Vagina (tissue), 2 donors: ENCODE results near the gene NFIB. TPM values are rescaled to one million over a fixed set of nuclear protein-coding genes. Genes with fewer than 3 reads are reported as not detected.

Source experiments
- DNase-seq, 2 donors: peaks; one replicate each; pipeline ENCODE4 v3.0.0-alpha.2; 2017; ENCODE audit errors: extremely low spot score in 2 of 2
- H3K27ac ChIP-seq: fragments of 200-600 bp; sonication (generic); one replicate; pipeline ENCODE4 v1.5.1; 2019
- H3K27me3 ChIP-seq: fragments of 200-600 bp; sonication (generic); one replicate; pipeline ENCODE4 v1.5.1; 2019
- H3K36me3 ChIP-seq, 2 donors: fragments of 200-600 bp; sonication (generic); one replicate each; pipeline ENCODE4 v1.5.1; 2017 to 2019
- H3K4me1 ChIP-seq: fragments of 200-600 bp; sonication (generic); one replicate; pipeline ENCODE4 v1.5.1; 2019
- H3K4me3 ChIP-seq, 2 donors: fragments of 200-600 bp; sonication (generic); 1 replicate in 1 of 2; 2 replicates in 1 of 2; pipeline ENCODE4 v1.5.1; 2016 to 2019
- H3K9me3 ChIP-seq: fragments of 200-600 bp; sonication (generic); one replicate; pipeline ENCODE4 v1.5.1; 2019
- POLR2A ChIP-seq, 2 donors: fragments of 450-650 bp; IDR thresholded peaks; one replicate each; pipeline ENCODE4 v1.6.1; 2017; ENCODE audit warnings: antibody characterized with exemption in 2 of 2, mild to moderate bottlenecking in 2 of 2, moderate library complexity in 2 of 2
- POLR2AphosphoS5 ChIP-seq, 2 donors: sonication (generic); formaldehyde crosslinking; IDR thresholded peaks; one replicate each; pipeline ENCODE4 v1.9.0; 2017; ENCODE audit warnings: antibody characterized with exemption in 2 of 2, mild to moderate bottlenecking in 2 of 2, low read depth in 1 of 2; ENCODE audit not compliant: insufficient read depth in 1 of 2
- intact Hi-C: fragments of 100-400 bp; cut with DNase I; formaldehyde crosslinking; loops from one replicate; pipeline ENCODE4 v1.15.1; 2023
- total RNA-seq: library from RNA; depleted of rRNA; stranded (reverse); fragments of >200 nt; gene quantifications from one replicate; pipeline ENCODE4 v1.2.3, GENCODE V29; 2016
- TF ChIP-seq, protein P1 (sequence below), 3 experiments: fragments of 450-650 bp in 2 of 3; fragments of 200-600 bp in 1 of 3; sonication (generic) in 1 of 3; IDR thresholded peaks; one replicate each; pipeline ENCODE4 v1.5.1; 2017 to 2019; ENCODE audit warnings: antibody characterized with exemption in 3 of 3, mild to moderate bottlenecking in 2 of 3, moderate library complexity in 2 of 3

NFIB gene
- total RNA-seq, 1 donor from 2014 or later = 73.4 TPM

DNA sequence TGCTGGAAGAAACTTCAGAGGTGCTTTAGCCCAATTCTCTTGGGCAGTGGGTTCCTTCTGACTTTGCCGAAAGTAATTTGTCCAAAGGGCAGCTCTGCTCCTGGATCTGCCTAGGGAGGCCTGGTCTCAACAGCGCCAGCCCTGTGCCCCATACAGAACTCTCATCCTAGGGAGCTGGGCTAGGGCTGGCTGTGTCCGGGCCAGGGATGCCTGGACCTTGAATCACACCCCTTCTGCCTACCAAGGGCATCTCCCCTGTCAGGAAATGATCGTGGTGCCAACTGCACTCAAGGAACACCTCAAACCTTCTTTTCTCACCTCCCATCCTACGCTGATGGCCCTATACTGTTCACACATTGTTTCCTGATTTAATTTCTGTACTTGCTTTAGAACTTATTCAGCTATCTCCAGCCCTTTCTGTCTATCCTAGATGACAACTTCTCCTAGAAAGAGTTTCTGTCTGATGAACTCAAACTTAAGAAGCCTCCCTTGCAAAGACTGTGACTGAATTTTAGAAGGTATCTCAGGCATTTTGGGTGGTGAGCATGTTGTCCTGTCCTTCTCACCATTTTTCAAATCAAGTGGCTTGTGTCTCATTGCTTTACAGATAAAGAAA is 37.4 kb upstream of the NFIB start:
- Histone ChIP-seq H3K36me3 (no peaks in the 10 kb centered on the region), H3K4me3 (no peak overlapping the region), H3K27ac (peak overlapping the region; percentile 59), H3K4me1 (peaks cover 51% of the 10 kb centered on the region), H3K27me3 (peaks cover 5% of the 10 kb centered on the region), H3K9me3 (no peaks in the 10 kb centered on the region)
- no peak for TF ChIP-seq POLR2AphosphoS5 (IDR thresholded peaks at IDR 0.05; ENCODE audit: insufficient read depth in 1 of 2, low read depth in 1 of 2)
- DNase-seq = no peak
- intact Hi-C loops = loop anchor here (10.0 kb wide), 1 partner anchor 927 kb away; no protein-coding TSS in a partner anchor

DNA sequence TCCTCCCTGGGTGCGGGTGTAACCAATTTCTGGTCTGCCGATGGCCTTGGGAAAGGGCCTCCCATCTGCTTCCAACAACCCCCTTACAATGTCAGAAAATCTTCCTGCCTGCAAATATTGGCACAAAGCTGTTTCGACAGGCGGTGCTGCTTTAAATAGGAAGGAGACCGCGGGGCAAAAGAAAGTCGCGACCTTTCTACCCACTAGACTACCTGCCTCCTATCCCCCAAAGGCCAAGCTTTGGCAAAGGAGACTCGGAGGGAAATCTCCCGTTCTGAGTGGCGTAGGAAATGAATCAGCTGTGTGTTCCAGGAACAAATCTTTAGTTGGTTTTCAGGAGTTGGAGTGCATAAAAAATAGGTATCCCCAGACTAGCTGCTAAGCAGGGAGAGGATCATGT is 36.8 kb upstream of the NFIB start:
- DNase-seq = no peak
- Histone ChIP-seq H3K27me3 (peaks cover 5% of the 10 kb centered on the region), H3K4me1 (peaks cover 53% of the 10 kb centered on the region), H3K4me3 (peak overlapping the region in 1 of 2 donors; percentile 2), H3K27ac (peak overlapping the region; percentile 59), H3K36me3 (no peaks in the 10 kb centered on the region), H3K9me3 (no peaks in the 10 kb centered on the region)
- intact Hi-C loops = loop anchor here (10.0 kb wide), 1 partner anchor 926 kb away; no protein-coding TSS in a partner anchor
- TF ChIP-seq POLR2AphosphoS5 (IDR thresholded peaks at IDR 0.05; ENCODE audit: insufficient read depth in 1 of 2, low read depth in 1 of 2) (no peak), POLR2A (IDR thresholded peaks at IDR 0.05) (no peak)
- TF ChIP-seq, protein P1, sequence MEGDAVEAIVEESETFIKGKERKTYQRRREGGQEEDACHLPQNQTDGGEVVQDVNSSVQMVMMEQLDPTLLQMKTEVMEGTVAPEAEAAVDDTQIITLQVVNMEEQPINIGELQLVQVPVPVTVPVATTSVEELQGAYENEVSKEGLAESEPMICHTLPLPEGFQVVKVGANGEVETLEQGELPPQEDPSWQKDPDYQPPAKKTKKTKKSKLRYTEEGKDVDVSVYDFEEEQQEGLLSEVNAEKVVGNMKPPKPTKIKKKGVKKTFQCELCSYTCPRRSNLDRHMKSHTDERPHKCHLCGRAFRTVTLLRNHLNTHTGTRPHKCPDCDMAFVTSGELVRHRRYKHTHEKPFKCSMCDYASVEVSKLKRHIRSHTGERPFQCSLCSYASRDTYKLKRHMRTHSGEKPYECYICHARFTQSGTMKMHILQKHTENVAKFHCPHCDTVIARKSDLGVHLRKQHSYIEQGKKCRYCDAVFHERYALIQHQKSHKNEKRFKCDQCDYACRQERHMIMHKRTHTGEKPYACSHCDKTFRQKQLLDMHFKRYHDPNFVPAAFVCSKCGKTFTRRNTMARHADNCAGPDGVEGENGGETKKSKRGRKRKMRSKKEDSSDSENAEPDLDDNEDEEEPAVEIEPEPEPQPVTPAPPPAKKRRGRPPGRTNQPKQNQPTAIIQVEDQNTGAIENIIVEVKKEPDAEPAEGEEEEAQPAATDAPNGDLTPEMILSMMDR (IDR thresholded peaks at IDR 0.05) = no peak

DNA sequence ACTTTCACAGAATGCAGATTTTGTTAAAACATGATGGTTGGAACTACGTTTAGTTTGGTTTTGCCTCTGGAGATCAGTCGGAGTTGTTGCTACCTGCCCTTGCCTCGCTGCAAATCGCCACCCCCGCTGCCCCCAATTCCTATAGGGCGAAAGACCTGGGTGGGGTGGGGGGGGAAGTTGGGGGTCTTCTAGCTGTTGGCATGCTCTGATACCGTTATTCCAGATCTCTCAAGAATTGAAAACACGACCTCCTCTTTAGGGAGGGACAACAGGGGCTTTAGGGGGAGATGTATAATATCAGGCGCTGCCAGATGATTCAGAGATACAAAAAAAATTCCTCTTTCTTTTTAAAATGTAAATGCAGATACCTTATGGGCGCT is 36.4 kb upstream of the NFIB start:
- no peak for DNase-seq
- Histone ChIP-seq H3K27ac (peak overlapping the region; percentile 59), H3K36me3 (no peaks in the 10 kb centered on the region), H3K4me3 (peak overlapping the region; percentile 42 to 50), H3K9me3 (no peaks in the 10 kb centered on the region), H3K27me3 (peaks cover 5% of the 10 kb centered on the region), H3K4me1 (peaks cover 53% of the 10 kb centered on the region)
- intact Hi-C loops = loop anchor here (10.0 kb wide), 1 partner anchor 926 kb away; no protein-coding TSS in a partner anchor
- TF ChIP-seq POLR2AphosphoS5 (IDR thresholded peaks at IDR 0.05; ENCODE audit: insufficient read depth in 1 of 2, low read depth in 1 of 2) (no peak), POLR2A (IDR thresholded peaks at IDR 0.05) (no peak)
- TF ChIP-seq, protein P1 (IDR thresholded peaks at IDR 0.05) = no peak

DNA sequence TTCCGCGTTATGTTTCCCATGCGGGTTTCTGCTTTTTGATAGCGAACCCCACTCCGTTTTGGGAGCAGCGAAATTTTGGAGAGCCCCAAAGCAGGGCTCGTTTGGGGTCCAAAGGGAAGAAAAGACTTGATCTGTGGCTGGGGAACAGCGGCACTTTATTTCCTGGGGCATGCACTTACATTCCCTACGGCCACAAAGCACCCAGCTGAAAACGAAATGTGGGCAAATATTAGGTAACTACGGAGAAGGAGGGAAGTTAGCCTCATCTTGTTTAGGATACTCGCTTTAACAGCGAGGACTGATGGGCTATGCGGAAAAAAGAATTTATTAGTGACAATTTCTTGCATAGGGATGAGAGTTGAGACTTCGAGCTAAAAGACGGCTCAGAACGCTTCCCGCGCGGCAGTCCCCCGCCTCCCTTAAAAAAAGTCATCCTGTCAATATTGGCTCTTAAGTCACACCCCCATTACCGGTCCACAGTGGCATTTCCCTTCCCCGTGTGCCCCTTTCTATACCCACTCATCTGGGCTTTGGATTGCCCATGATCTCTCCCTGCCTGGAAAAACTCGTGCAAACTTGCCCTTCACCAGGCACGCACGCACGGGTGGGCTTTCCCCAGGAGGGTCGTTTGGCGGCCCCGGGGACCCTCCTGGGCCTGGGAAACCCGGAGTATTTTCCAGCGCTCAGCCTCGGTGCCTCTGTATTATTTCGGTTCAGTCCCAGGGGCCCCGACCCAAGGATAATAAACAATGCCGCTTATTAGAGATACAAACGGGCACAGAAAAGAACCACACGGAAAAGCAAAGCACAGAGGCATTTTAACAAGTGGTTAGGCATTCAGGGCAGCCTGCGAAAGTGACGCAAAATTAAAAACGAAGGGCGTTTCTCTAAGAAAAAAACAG is 35.8 kb upstream of the NFIB start:
- intact Hi-C loops = loop anchor here (10.0 kb wide), 2 partner anchors 905 to 925 kb away; no protein-coding TSS in a partner anchor
- H3K4me1 ChIP-seq = peaks cover 53% of the 10 kb centered on the region
- no peak for DNase-seq
- H3K9me3 ChIP-seq = no peaks in the 10 kb centered on the region
- no peaks in the 10 kb centered on the region for H3K36me3 ChIP-seq
- H3K4me3 ChIP-seq = peak overlapping the region; percentile 42 to 50
- H3K27ac ChIP-seq = peak overlapping the region; percentile 59
- TF ChIP-seq POLR2AphosphoS5 (IDR thresholded peaks at IDR 0.05; ENCODE audit: insufficient read depth in 1 of 2, low read depth in 1 of 2) (no peak), POLR2A (IDR thresholded peaks at IDR 0.05) (no peak)
- TF ChIP-seq, protein P1 (IDR thresholded peaks at IDR 0.05) = no peak
- H3K27me3 ChIP-seq = peaks cover 5% of the 10 kb centered on the region

DNA sequence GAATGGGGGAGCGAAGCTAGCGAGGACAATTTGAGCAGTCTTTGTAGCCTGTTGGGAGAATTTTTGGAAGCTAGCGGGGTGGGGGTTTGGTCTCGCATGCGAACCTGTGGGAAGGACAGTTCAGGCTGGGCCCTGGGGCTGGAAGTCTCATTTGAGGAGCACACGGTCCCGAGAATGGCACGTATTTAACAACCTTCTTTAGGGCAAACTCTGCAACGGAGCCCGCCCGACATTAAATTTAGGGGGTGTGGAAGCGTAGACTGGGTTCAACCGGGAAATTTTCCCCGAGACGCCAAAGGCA is 35.2 kb upstream of the NFIB start:
- H3K4me3 ChIP-seq = peak overlapping the region; percentile 42 to 50
- TF ChIP-seq POLR2AphosphoS5 (IDR thresholded peaks at IDR 0.05; ENCODE audit: insufficient read depth in 1 of 2, low read depth in 1 of 2) = no peak
- TF ChIP-seq, protein P1 (IDR thresholded peaks at IDR 0.05) = no peak
- no peak for TF ChIP-seq POLR2A (IDR thresholded peaks at IDR 0.05)
- H3K4me1 ChIP-seq = peaks cover 53% of the 10 kb centered on the region
- H3K36me3 ChIP-seq = no peaks in the 10 kb centered on the region
- peak overlapping the region; percentile 59 for H3K27ac ChIP-seq
- DNase-seq = no peak
- H3K9me3 ChIP-seq = no peaks in the 10 kb centered on the region
- H3K27me3 ChIP-seq = peaks cover 5% of the 10 kb centered on the region
- intact Hi-C loops = loop anchor here (10.0 kb wide), 1 partner anchor 904 kb away; no protein-coding TSS in a partner anchor
